ENCODE measurements around the gene DNAJC10.

DNA sequence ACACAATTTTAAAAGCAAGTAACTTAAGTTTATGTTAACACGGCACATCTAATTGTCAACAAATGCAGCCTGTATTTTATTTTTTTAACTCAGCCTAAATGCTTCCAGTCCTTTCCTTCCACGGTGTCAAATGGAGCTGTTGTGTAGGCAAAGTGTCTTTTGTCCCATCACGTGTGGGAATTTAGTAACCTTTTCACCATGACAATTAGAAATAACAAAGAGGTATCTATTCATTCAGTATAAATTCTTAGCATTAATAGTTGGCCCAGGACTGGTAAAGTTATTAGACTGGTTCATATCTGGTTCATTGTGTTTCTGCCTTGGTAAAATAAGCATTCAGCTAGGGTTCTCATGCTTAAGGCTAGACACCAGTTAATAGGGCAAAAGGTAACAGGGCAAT, 102.4 kb downstream of the DNAJC10 start:
- TF ChIP-seq CTCF (IDR thresholded peaks at IDR 0.05 in 4 of 5, conservative IDR thresholded peaks at IDR 0.05 in 1 of 5) (no peak), POLR2A (IDR thresholded peaks at IDR 0.05) (no peak)
